ENCODE results near the gene CITED4.

GRCh38 chr1:40911105-40911504, 48.9 kb upstream of the CITED4 start:
- TF ChIP-seq TAF1 (IDR thresholded peaks at IDR 0.05; ENCODE audit: low read depth) (no peak), EP300 (IDR thresholded peaks at IDR 0.05; ENCODE audit: borderline replicate concordance) (no peak), USF1 (IDR thresholded peaks at IDR 0.05) (no peak), YY1 (IDR thresholded peaks at IDR 0.05; ENCODE audit: low read depth) (no peak), MAX (IDR thresholded peaks at IDR 0.05) (no peak), EGR1 (IDR thresholded peaks at IDR 0.05) (no peak), RAD21 (IDR thresholded peaks at IDR 0.05; ENCODE audit: low read depth) (no peak), CEBPB (IDR thresholded peaks at IDR 0.05) (no peak), NFIC (IDR thresholded peaks at IDR 0.05) (no peak), FOXM1 (IDR thresholded peaks at IDR 0.05; ENCODE audit: borderline replicate concordance, low read depth) (no peak)

All from Ishikawa (cell line).